Measurements from ENCODE around the gene NCKAP5.

DNA sequence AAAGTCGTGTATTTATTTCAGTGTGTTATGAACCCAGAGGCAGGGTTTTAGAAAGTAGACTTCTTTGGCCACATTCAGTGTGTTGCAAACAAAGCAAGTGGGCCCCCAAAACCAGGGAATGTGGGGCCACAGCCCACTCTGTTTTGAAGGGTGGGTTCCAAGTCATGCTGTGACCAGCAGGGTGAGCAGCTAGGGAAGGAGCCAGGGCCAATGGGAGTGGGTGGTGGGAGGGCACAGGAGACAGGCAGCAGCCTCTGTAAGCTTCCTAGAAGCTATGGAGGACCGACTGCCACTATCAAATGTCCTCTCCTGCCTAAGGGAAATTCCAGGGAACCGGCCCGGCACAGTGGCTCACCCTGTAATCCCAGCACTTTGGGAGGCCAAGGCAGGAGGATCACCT lies 847.9 kb downstream of the NCKAP5 start:
- TF ChIP-seq, protein P1, sequence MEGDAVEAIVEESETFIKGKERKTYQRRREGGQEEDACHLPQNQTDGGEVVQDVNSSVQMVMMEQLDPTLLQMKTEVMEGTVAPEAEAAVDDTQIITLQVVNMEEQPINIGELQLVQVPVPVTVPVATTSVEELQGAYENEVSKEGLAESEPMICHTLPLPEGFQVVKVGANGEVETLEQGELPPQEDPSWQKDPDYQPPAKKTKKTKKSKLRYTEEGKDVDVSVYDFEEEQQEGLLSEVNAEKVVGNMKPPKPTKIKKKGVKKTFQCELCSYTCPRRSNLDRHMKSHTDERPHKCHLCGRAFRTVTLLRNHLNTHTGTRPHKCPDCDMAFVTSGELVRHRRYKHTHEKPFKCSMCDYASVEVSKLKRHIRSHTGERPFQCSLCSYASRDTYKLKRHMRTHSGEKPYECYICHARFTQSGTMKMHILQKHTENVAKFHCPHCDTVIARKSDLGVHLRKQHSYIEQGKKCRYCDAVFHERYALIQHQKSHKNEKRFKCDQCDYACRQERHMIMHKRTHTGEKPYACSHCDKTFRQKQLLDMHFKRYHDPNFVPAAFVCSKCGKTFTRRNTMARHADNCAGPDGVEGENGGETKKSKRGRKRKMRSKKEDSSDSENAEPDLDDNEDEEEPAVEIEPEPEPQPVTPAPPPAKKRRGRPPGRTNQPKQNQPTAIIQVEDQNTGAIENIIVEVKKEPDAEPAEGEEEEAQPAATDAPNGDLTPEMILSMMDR (IDR thresholded peaks at IDR 0.05; ENCODE audit: low read length) = no peak
- TF ChIP-seq EZH2 (IDR thresholded peaks at IDR 0.05; ENCODE audit: borderline replicate concordance, low read length) = no peak
